ENCODE measurements around the gene TBC1D21. TPM values are rescaled to one million over a fixed set of nuclear protein-coding genes. Genes with fewer than 3 reads are reported as not detected.

The TBC1D21 gene
- not detected in 2 replicates for total RNA-seq (2014; rRNA removed; shearing (Covaris generic); ENCODE audit: low replicate concordance)

DNA sequence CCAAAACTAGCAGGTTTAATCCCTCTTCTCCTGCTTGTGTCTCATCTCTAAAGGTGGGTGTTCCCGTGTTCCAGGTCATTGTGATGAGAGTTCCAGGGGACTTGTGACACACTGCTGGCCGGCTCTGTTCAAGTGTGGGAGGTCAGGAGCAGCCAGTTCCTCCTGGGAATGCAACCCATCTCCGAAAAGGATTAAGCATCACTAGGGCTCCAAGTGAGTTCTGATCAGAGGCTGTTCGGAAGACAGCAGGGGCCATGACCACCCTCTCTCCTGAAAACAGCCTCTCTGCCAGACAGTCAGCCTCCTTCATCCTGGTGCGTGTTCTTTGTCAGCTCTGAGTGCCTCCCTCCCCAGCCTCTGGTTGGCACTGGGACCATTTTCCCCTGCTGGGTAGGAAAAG is at the start of gene TBC1D21:
TSS of gene TBC1D21 (plus strand) at position 109 of the 400 bp plus-strand sequence. CDS start at position 255, 146 bp downstream.
- Histone ChIP-seq H3K4me1 (ENCODE audit: low read length) (no peaks in the 10 kb centered on the region), H3K4me2 (ENCODE audit: low read depth, low read length, poor library complexity, severe bottlenecking) (no peak within 1 kb of the TSS), H3K27me3 (ENCODE audit: low read length) (no peaks in the 10 kb centered on the region), H3K4me3 (ENCODE audit: low read length) (no peak within 1 kb of the TSS), H3K79me2 (ENCODE audit: low read length) (no peaks in the 10 kb centered on the region), H3K27ac (ENCODE audit: low read length) (no peak within 1 kb of the TSS), H3K9me2 (replicated peaks; ENCODE audit: insufficient read depth, low read length) (no peaks in the 10 kb centered on the region), H4K20me1 (ENCODE audit: insufficient read depth, low read depth, low read length) (no peaks in the 10 kb centered on the region), H2AFZ (ENCODE audit: low read length) (no peak within 1 kb of the TSS), H3K9ac (ENCODE audit: low read length) (no peak within 1 kb of the TSS), H3K9me3 (ENCODE audit: low read length) (no peaks in the 10 kb centered on the region), H3K36me3 (ENCODE audit: insufficient read depth, low read length) (no peaks in the 10 kb centered on the region)
- DNase-seq = no peak

DNA sequence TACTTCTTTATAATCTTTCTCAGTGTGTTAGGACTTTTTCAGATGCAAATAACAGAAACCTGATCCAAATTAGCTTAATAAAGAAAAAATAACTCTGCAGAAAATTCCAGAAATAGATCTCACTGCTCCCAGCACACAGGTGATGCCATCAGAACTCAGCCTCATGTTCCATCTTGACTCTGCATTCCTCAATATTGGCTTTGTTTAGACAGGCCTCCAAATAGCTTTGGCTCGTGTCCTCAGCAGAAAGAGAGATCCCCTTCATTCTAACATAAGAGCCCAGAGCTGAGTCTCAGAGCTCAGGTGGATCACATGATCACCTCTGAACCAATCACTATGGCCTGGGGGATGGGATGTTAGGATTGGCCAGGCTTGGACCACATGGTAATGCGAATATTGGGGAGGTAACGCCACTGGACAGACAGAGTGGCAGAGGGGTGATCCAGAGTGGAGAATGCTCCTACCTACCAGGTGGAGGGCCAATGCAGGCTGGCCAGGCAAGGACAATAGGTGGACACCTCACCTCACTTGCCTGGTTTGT is 46.6 kb upstream of the TBC1D21 start:
- Histone ChIP-seq H3K36me3 (ENCODE audit: insufficient read depth, low read length) (no peaks in the 10 kb centered on the region), H3K9ac (ENCODE audit: low read length) (no peak overlapping the region), H3K4me3 (ENCODE audit: low read length) (no peak overlapping the region), H3K27me3 (ENCODE audit: low read length) (no peaks in the 10 kb centered on the region), H3K9me2 (replicated peaks; ENCODE audit: insufficient read depth, low read length) (no peaks in the 10 kb centered on the region), H3K79me2 (ENCODE audit: low read length) (no peaks in the 10 kb centered on the region), H4K20me1 (ENCODE audit: insufficient read depth, low read depth, low read length) (no peaks in the 10 kb centered on the region), H3K4me2 (ENCODE audit: low read depth, low read length, poor library complexity, severe bottlenecking) (no peak overlapping the region), H3K4me1 (ENCODE audit: low read length) (no peaks in the 10 kb centered on the region), H2AFZ (ENCODE audit: low read length) (no peak overlapping the region), H3K9me3 (ENCODE audit: low read length) (no peaks in the 10 kb centered on the region), H3K27ac (ENCODE audit: low read length) (no peak overlapping the region)
- DNase-seq = peak; percentile 52

DNA sequence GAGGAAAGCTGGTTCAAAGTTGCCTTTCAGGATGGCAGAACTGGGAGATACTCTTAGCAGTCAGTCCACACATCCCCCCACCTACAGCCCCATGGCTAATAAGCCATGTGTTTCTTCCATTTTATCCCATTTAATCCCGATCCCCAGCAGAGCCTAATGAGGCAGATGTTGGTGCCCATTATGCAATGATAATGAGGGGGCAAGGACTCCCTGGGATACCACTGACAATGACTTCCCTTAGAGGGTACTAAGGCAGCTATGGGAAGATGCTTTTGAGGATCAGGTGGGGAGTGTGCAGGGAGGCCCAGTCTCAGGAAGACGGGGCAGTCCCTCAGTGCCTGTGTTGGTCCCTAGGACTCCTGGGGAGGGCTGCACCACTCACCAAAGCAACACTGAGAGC is 43.8 kb upstream of the TBC1D21 start:
- H3K9ac ChIP-seq (ENCODE audit: low read length) = no peak overlapping the region

GRCh38 chr15:73832657-73833056 is 40.7 kb upstream of the TBC1D21 start:
- Histone ChIP-seq H3K79me2 (ENCODE audit: low read length) (no peaks in the 10 kb centered on the region), H3K27me3 (ENCODE audit: low read length) (no peaks in the 10 kb centered on the region), H3K36me3 (ENCODE audit: insufficient read depth, low read length) (no peaks in the 10 kb centered on the region), H3K4me3 (ENCODE audit: low read length) (no peak overlapping the region), H3K4me1 (ENCODE audit: low read length) (no peaks in the 10 kb centered on the region), H3K9ac (ENCODE audit: low read length) (no peak overlapping the region), H2AFZ (ENCODE audit: low read length) (no peak overlapping the region), H3K27ac (ENCODE audit: low read length) (no peak overlapping the region), H3K9me3 (ENCODE audit: low read length) (no peaks in the 10 kb centered on the region), H3K4me2 (ENCODE audit: low read depth, low read length, poor library complexity, severe bottlenecking) (no peak overlapping the region), H3K9me2 (replicated peaks; ENCODE audit: insufficient read depth, low read length) (no peaks in the 10 kb centered on the region), H4K20me1 (ENCODE audit: insufficient read depth, low read depth, low read length) (peaks cover 7% of the 10 kb centered on the region; the same call in 1 of the 2 replicates)
- no peak for DNase-seq

More for the DNA sequence above, 43.8 kb upstream of the TBC1D21 start:
- H3K27me3 ChIP-seq (ENCODE audit: low read length) = no peaks in the 10 kb centered on the region
- H3K9me3 ChIP-seq (ENCODE audit: low read length) = no peaks in the 10 kb centered on the region
- H3K9me2 ChIP-seq (replicated peaks; ENCODE audit: insufficient read depth, low read length) = no peaks in the 10 kb centered on the region
- H4K20me1 ChIP-seq (ENCODE audit: insufficient read depth, low read depth, low read length) = no peaks in the 10 kb centered on the region
- no peak overlapping the region for H3K4me3 ChIP-seq (ENCODE audit: low read length)
- H2AFZ ChIP-seq (ENCODE audit: low read length) = no peak overlapping the region
- H3K36me3 ChIP-seq (ENCODE audit: insufficient read depth, low read length) = no peaks in the 10 kb centered on the region
- DNase-seq = no peak
- no peaks in the 10 kb centered on the region for H3K4me1 ChIP-seq (ENCODE audit: low read length)
- no peaks in the 10 kb centered on the region for H3K79me2 ChIP-seq (ENCODE audit: low read length)
- no peak overlapping the region for H3K4me2 ChIP-seq (ENCODE audit: low read depth, low read length, poor library complexity, severe bottlenecking)
- no peak overlapping the region for H3K27ac ChIP-seq (ENCODE audit: low read length)

DNA sequence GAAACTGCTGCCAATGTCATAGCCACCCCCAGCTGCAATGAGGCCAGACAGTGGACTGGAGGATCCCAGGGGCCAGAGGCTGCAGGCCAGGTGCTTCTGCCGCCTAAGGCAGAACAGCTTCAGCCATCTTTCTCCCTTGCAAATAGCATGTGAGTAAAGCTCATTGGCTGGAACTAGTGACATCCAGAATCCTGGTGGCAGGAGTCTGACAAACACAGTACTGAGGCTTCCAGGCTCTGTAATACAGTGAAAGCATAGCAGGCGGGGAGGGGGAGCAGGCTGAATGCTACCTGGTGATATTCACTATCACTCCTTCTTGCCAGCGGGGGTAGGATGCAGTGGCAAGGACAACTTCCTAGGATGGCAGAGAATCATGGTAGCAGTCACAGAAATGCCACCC is 36.5 kb upstream of the TBC1D21 start:
- Histone ChIP-seq H3K9me2 (replicated peaks; ENCODE audit: insufficient read depth, low read length) (no peaks in the 10 kb centered on the region), H3K4me2 (ENCODE audit: low read depth, low read length, poor library complexity, severe bottlenecking) (no peak overlapping the region), H3K9me3 (ENCODE audit: low read length) (no peaks in the 10 kb centered on the region), H2AFZ (ENCODE audit: low read length) (no peak overlapping the region), H3K36me3 (ENCODE audit: insufficient read depth, low read length) (no peaks in the 10 kb centered on the region), H4K20me1 (ENCODE audit: insufficient read depth, low read depth, low read length) (peaks cover 7% of the 10 kb centered on the region; the same call in 1 of the 2 replicates), H3K27me3 (ENCODE audit: low read length) (no peaks in the 10 kb centered on the region), H3K27ac (ENCODE audit: low read length) (no peak overlapping the region), H3K79me2 (ENCODE audit: low read length) (no peaks in the 10 kb centered on the region), H3K4me1 (ENCODE audit: low read length) (no peaks in the 10 kb centered on the region), H3K9ac (ENCODE audit: low read length) (no peak overlapping the region), H3K4me3 (ENCODE audit: low read length) (no peak overlapping the region)
- no peak for DNase-seq

- DNase-seq = no peak
- H3K4me1 ChIP-seq (ENCODE audit: low read length) = no peaks in the 10 kb centered on the region
- H3K4me3 ChIP-seq (ENCODE audit: low read length) = no peak overlapping the region
- H2AFZ ChIP-seq (ENCODE audit: low read length) = no peak overlapping the region
- H4K20me1 ChIP-seq (ENCODE audit: insufficient read depth, low read depth, low read length) = peaks cover 7% of the 10 kb centered on the region; the same call in 1 of the 2 replicates
- no peak overlapping the region for H3K4me2 ChIP-seq (ENCODE audit: low read depth, low read length, poor library complexity, severe bottlenecking)
- no peaks in the 10 kb centered on the region for H3K9me2 ChIP-seq (replicated peaks; ENCODE audit: insufficient read depth, low read length)
- no peak overlapping the region for H3K27ac ChIP-seq (ENCODE audit: low read length)
- H3K9me3 ChIP-seq (ENCODE audit: low read length) = no peaks in the 10 kb centered on the region
- no peak overlapping the region for H3K9ac ChIP-seq (ENCODE audit: low read length)
- no peaks in the 10 kb centered on the region for H3K27me3 ChIP-seq (ENCODE audit: low read length)
- H3K36me3 ChIP-seq (ENCODE audit: insufficient read depth, low read length) = no peaks in the 10 kb centered on the region
- H3K79me2 ChIP-seq (ENCODE audit: low read length) = no peaks in the 10 kb centered on the region
These were observed 34.4 kb upstream of the TBC1D21 start for GRCh38 chr15:73838831-73839426.

GRCh38 chr15:73839699-73840377 is 33.5 kb upstream of the TBC1D21 start:
- Histone ChIP-seq H4K20me1 (ENCODE audit: insufficient read depth, low read depth, low read length) (peaks cover 7% of the 10 kb centered on the region; the same call in 1 of the 2 replicates), H3K79me2 (ENCODE audit: low read length) (no peaks in the 10 kb centered on the region), H3K27me3 (ENCODE audit: low read length) (no peaks in the 10 kb centered on the region), H3K9me3 (ENCODE audit: low read length) (no peaks in the 10 kb centered on the region), H3K4me2 (ENCODE audit: low read depth, low read length, poor library complexity, severe bottlenecking) (no peak overlapping the region), H2AFZ (ENCODE audit: low read length) (no peak overlapping the region), H3K9ac (ENCODE audit: low read length) (no peak overlapping the region), H3K9me2 (replicated peaks; ENCODE audit: insufficient read depth, low read length) (no peaks in the 10 kb centered on the region), H3K27ac (ENCODE audit: low read length) (no peak overlapping the region), H3K4me3 (ENCODE audit: low read length) (no peak overlapping the region), H3K4me1 (ENCODE audit: low read length) (no peaks in the 10 kb centered on the region), H3K36me3 (ENCODE audit: insufficient read depth, low read length) (no peaks in the 10 kb centered on the region)
- DNase-seq = no peak

- H3K27ac ChIP-seq (ENCODE audit: low read length) = no peak overlapping the region
- H3K4me3 ChIP-seq (ENCODE audit: low read length) = no peak overlapping the region
- H2AFZ ChIP-seq (ENCODE audit: low read length) = no peak overlapping the region
- peaks cover 7% of the 10 kb centered on the region; the same call in 1 of the 2 replicates for H4K20me1 ChIP-seq (ENCODE audit: insufficient read depth, low read depth, low read length)
- no peaks in the 10 kb centered on the region for H3K9me3 ChIP-seq (ENCODE audit: low read length)
- H3K79me2 ChIP-seq (ENCODE audit: low read length) = no peaks in the 10 kb centered on the region
- no peaks in the 10 kb centered on the region for H3K4me1 ChIP-seq (ENCODE audit: low read length)
- no peaks in the 10 kb centered on the region for H3K27me3 ChIP-seq (ENCODE audit: low read length)
- H3K4me2 ChIP-seq (ENCODE audit: low read depth, low read length, poor library complexity, severe bottlenecking) = no peak overlapping the region
- DNase-seq = no peak
- H3K36me3 ChIP-seq (ENCODE audit: insufficient read depth, low read length) = no peaks in the 10 kb centered on the region
- H3K9me2 ChIP-seq (replicated peaks; ENCODE audit: insufficient read depth, low read length) = no peaks in the 10 kb centered on the region
- H3K9ac ChIP-seq (ENCODE audit: low read length) = no peak overlapping the region
These were observed 32.6 kb upstream of the TBC1D21 start for GRCh38 chr15:73840771-73841170.
